Raji (cell line): Measurements from ENCODE around the gene TMEM179.

Experiments used
- POLR2A ChIP-seq: IDR thresholded peaks from 2 replicates; pipeline ENCODE4 v1.6.1; 2011; ENCODE audit warnings: low read depth, low read length, control low read depth; ENCODE audit not compliant: insufficient read depth

Gene TMEM179

DNA sequence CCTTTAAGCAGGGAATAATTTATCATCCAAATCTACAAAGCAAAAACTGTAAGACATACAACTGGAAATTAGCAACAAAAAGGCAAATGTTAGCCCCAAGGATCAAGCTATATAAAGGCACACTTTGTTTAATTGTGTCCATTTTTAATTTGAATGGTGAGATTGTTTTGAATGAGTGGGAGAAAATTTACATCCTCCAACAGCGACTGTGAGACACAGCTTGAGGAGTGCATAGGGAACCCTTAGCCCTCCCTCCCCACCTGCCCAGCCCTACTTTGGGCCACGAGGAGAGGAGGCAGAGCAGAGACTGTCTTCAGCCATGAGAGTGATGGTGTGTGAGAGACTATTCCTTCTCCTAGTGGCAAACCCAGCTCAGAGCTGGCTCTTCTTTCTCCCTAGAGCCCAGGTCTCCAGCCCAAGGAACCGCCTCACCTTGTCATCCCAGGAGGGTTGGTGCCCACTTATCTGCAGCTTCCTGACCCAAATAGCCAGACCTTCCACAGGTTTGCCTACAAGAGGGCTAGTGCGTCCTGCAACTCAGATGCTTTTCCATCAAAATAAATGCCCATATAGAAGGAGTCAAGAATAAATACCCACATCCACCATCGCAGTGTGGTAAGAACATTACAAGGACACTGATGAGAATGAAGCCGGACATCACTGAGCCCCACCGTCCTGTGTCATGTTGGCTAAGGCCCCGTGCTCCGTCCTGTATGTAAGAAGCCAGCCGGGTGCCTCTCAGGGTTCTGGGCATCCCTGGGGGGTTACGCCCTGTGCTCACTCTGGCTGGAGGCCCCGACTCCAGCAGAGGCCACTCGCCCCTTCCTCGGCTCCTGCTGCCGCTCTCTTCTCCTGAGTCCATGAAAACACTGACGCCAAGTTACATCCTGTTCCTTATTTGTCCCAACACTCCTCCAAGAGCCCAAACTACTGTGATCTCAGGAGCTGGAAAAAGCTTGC is 61.4 kb downstream of the TMEM179 start:
- no peak for TF ChIP-seq POLR2A

- no peak for TF ChIP-seq POLR2A
Measured at GRCh38 chr14:104541905-104542465, 62.6 kb downstream of the TMEM179 start.
